Progenitor cell of endocrine pancreas (in vitro differentiated cells): Measurements from ENCODE around the gene KAT2A. TPM values are rescaled to one million over a fixed set of nuclear protein-coding genes. Genes with fewer than 3 reads are reported as not detected.

Experiments
- DNase-seq: peaks from one replicate; pipeline ENCODE4 v3.0.0; 2021; ENCODE audit warnings: low spot score; ENCODE audit not compliant: unreplicated experiment
- H3K27ac Mint-ChIP-seq: 2 replicates; pipeline ENCODE4 v1.8.0; 2021; ENCODE audit warnings: mild to moderate bottlenecking, moderate library complexity, mixed read lengths
- H3K27me3 Mint-ChIP-seq: 2 replicates; pipeline ENCODE4 v1.8.0; 2021; ENCODE audit warnings: mixed read lengths
- H3K36me3 Mint-ChIP-seq: 2 replicates; pipeline ENCODE4 v1.8.0; 2022; ENCODE audit warnings: mixed read lengths; ENCODE audit not compliant: insufficient read depth
- H3K4me1 Mint-ChIP-seq: 2 replicates; pipeline ENCODE4 v1.8.0; 2021; ENCODE audit warnings: low read depth, mixed read lengths
- H3K4me3 Mint-ChIP-seq: 2 replicates; pipeline ENCODE4 v1.8.0; 2021; ENCODE audit warnings: low read depth, mild to moderate bottlenecking, moderate library complexity, mixed read lengths
- H3K9me3 Mint-ChIP-seq: 2 replicates; pipeline ENCODE4 v1.8.0; 2021; ENCODE audit warnings: low read depth, mixed read lengths
- total RNA-seq: library from RNA; stranded (reverse); gene quantifications from 2 replicates; pipeline ENCODE4 v1.2.1, GENCODE V29; 2021
- TF ChIP-seq, protein P1 (sequence below): fragments of 200-600 bp; sonication (generic); IDR thresholded peaks from one replicate; pipeline ENCODE4 v1.5.0; 2021; ENCODE audit warnings: antibody characterized with exemption, mild to moderate bottlenecking; ENCODE audit not compliant: unreplicated experiment

Gene KAT2A
- total RNA-seq, 1 donor from 2014 or later, result 40.1 TPM

DNA sequence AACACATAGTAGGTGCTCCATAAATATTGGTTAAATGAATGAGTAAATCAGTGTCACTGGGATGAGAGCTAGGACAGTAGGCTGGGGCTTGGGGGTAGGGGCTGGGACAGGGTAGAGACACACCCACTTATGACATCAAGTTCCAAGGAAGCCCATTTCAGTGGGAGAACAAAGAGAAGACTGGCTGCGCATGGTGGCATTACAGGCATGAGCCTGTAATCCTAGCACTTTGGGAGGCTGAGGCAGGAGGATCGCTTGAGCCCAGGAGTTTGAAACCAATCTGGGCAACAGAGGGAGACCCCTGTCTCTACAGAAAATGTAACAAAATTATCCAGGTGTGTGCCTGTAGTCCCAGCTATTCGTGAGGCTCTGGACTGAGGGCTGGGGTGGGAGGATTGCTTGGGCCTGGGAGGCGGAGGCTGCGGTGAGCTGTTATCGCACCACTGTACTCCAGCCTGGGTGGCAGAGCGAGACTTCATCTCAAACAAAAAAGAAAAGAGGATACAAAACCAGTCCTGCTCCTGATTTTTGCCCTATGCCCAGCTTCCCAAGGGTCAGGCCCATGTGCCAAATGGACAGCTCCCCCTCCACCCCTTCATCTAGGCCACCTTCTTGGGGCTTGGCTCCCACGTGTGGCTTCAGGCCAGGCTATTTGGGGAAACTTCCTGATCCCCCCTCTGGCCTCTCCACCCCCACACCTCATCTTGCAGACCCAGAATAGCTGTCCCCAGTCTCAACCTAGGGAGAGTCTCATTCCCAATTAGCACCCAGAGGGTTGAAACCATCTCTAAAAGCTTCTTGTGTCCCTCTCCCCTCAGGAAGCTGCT, 30.0 kb downstream of the KAT2A start:
- no peaks in the 10 kb centered on the region for H3K9me3 Mint-ChIP-seq
- no peak overlapping the region for H3K4me3 Mint-ChIP-seq
- no peak for DNase-seq
- H3K27ac Mint-ChIP-seq, result no peak overlapping the region
- peaks cover 44% of the 10 kb centered on the region for H3K27me3 Mint-ChIP-seq
- H3K4me1 Mint-ChIP-seq, result peaks cover 9% of the 10 kb centered on the region
- TF ChIP-seq, protein P1, sequence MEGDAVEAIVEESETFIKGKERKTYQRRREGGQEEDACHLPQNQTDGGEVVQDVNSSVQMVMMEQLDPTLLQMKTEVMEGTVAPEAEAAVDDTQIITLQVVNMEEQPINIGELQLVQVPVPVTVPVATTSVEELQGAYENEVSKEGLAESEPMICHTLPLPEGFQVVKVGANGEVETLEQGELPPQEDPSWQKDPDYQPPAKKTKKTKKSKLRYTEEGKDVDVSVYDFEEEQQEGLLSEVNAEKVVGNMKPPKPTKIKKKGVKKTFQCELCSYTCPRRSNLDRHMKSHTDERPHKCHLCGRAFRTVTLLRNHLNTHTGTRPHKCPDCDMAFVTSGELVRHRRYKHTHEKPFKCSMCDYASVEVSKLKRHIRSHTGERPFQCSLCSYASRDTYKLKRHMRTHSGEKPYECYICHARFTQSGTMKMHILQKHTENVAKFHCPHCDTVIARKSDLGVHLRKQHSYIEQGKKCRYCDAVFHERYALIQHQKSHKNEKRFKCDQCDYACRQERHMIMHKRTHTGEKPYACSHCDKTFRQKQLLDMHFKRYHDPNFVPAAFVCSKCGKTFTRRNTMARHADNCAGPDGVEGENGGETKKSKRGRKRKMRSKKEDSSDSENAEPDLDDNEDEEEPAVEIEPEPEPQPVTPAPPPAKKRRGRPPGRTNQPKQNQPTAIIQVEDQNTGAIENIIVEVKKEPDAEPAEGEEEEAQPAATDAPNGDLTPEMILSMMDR, result no peak
- H3K36me3 Mint-ChIP-seq, result no peaks in the 10 kb centered on the region

DNA sequence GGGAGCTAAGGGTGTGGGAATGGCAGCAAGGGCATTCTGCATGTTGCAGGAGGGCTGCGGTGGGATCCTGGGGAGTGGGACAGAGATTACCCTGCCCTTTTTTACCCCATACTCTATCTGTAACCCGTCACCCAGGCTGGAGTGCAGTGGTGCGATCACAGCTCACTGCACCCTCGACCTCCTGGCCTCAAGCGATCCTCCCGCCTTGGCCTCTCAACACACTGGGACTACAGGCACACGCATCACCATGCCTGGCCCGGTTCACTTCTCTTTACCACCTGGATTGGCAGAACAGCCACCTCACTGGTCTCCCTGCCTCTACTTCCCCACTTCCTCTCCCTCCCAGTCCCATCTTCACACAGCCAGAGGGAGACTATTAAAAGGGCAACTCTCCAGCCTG, 32.4 kb downstream of the KAT2A start:
- TF ChIP-seq, protein P1, result no peak
- H3K4me3 Mint-ChIP-seq, result no peak overlapping the region
- H3K36me3 Mint-ChIP-seq, result no peaks in the 10 kb centered on the region
- no peak overlapping the region for H3K27ac Mint-ChIP-seq
- DNase-seq, result no peak
- peaks cover 9% of the 10 kb centered on the region for H3K4me1 Mint-ChIP-seq
- peaks cover 23% of the 10 kb centered on the region for H3K27me3 Mint-ChIP-seq
- H3K9me3 Mint-ChIP-seq, result no peaks in the 10 kb centered on the region

DNA sequence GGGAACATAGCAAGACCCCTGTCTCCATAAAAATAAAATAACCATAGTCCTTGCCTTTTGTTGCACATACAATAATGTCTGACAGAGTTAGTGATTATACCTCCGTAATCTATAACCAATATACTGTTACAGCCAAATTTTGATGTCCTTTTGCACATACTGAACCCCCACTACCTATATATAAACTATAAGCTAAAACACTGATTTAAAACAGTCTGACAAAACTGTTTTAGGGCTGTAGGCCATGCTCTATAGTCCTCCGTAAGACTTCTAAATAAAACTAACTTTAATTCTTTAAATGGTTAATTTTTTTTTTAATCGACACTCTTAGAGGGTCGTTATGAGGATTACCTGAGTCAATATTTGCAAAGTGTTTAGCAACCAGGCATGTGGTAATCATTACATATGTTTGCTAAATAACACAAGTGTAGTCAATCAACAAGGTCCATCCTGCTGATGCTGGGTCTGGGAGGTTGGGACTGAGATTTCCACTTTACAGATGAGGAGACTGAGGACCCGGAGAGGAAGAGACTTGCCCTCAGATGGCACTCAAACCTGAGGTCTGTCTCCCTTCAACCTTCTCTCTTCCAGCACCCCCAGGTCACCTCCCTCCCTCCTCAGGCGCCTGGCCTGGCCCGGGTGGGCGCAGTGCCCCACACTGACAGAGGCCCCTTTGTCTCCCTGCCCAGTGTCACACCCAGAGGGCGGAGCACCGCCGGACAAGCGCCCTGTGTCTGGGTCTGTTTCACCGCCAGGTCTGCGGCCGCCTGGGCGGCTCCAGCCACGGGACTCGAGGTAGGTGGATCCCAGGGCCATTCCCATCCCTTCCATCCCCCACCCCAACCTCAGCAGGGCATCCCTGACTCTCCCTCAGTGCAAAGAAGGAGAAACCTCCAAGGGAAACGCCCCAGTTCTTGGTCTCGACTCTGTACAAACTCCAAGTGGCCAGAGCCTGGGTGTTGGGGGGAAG, 33.1 kb downstream of the KAT2A start:
- TF ChIP-seq, protein P1, result no peak
- peak overlapping the region; percentile 9 for H3K27ac Mint-ChIP-seq
- H3K4me3 Mint-ChIP-seq, result no peak overlapping the region
- H3K9me3 Mint-ChIP-seq, result no peaks in the 10 kb centered on the region
- no peaks in the 10 kb centered on the region for H3K36me3 Mint-ChIP-seq
- H3K4me1 Mint-ChIP-seq, result peaks cover 9% of the 10 kb centered on the region
- no peak for DNase-seq
- H3K27me3 Mint-ChIP-seq, result peaks cover 20% of the 10 kb centered on the region

DNA sequence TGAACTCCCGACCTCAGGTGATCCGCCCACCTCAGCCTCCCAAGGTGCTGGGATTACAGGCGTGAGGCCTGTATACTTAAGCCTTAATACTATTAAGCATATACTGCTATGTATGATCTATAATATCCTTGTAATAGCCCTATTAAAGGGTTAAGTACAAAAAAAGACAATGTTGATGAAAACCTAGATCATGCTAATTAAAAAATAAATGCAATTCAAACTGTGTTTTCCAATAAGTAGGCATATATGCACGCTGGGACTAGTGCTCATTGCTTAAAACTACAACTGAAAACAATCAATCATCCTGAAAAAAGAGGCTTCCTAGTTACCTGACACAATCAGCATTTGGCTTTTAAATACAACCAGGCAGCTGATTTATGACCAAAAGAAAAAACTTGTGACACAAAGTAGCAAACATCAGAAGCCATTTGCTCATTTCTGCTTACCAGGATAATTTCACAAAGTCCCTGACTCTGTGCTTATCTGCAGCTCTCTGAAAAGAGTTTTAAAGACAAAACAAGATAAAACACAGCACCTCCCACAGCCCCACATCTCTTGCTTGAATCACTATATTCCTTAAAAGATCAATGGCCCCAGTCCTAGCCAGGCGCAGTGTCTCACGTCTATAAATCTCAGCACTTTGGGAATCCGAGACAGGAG, 34.0 kb downstream of the KAT2A start:
- Mint-ChIP-seq H3K36me3 (no peaks in the 10 kb centered on the region), H3K27ac (peak overlapping the region; percentile 9), H3K27me3 (peaks cover 19% of the 10 kb centered on the region), H3K4me3 (no peak overlapping the region), H3K9me3 (no peaks in the 10 kb centered on the region), H3K4me1 (peaks cover 9% of the 10 kb centered on the region)
- TF ChIP-seq, protein P1, result no peak
- no peak for DNase-seq
